Gastrocnemius medialis (tissue), 4 donors: ENCODE measurements around the gene OR10P1.

Source experiments
- POLR2A ChIP-seq, 2 donors: fragments of 450-650 bp; IDR thresholded peaks; one replicate each; pipeline ENCODE4 v1.6.1; 2017; ENCODE audit warnings: antibody characterized with exemption in 2 of 2, mild to moderate bottlenecking in 2 of 2, moderate library complexity in 2 of 2
- TF ChIP-seq, protein P1 (sequence below), 5 experiments: fragments of 450-650 bp in 3 of 5; fragments of 200-600 bp in 2 of 5; sonication (generic) in 2 of 5; IDR thresholded peaks in 4 of 5; conservative IDR thresholded peaks in 1 of 5; 1 replicate in 4 of 5; 2 replicates in 1 of 5; pipeline ENCODE4 v1.5.1; 2016 to 2019; ENCODE audit warnings: antibody characterized with exemption in 5 of 5, mild to moderate bottlenecking in 3 of 5, moderate library complexity in 3 of 5

DNA sequence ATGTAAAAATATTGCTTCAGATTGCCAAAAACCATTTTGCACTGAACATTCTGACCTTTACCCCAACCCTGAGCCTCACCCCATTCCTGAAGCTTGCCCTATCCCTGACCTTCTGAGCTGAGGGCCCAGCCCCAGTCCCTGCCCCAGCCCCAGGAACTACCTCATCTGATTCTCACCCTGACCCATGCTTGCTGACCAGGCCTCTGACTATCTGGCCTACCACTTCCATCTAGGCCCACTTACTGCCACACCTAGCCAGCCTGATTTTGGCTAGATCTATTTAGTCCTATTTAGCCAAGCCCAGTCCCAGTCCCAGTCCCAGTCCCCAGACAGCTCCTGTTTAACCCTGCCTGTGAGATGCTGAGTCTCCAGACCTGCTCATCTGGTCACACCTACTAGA lies 33.6 kb downstream of the OR10P1 start:
- TF ChIP-seq, protein P1, sequence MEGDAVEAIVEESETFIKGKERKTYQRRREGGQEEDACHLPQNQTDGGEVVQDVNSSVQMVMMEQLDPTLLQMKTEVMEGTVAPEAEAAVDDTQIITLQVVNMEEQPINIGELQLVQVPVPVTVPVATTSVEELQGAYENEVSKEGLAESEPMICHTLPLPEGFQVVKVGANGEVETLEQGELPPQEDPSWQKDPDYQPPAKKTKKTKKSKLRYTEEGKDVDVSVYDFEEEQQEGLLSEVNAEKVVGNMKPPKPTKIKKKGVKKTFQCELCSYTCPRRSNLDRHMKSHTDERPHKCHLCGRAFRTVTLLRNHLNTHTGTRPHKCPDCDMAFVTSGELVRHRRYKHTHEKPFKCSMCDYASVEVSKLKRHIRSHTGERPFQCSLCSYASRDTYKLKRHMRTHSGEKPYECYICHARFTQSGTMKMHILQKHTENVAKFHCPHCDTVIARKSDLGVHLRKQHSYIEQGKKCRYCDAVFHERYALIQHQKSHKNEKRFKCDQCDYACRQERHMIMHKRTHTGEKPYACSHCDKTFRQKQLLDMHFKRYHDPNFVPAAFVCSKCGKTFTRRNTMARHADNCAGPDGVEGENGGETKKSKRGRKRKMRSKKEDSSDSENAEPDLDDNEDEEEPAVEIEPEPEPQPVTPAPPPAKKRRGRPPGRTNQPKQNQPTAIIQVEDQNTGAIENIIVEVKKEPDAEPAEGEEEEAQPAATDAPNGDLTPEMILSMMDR (IDR thresholded peaks at IDR 0.05 in 4 of 5, conservative IDR thresholded peaks at IDR 0.05 in 1 of 5) = no peak
- no peak for TF ChIP-seq POLR2A (IDR thresholded peaks at IDR 0.05)
